Liver (tissue), 9 donors: ENCODE measurements around the gene AP4B1. TPM values are rescaled to one million over a fixed set of nuclear protein-coding genes. Genes with fewer than 3 reads are reported as not detected.

ENCODE experiments used
- DNase-seq: peaks from one replicate; pipeline ENCODE4 v3.0.0-alpha.2; 2017; ENCODE audit warnings: low spot score
- H3K27ac ChIP-seq, 2 donors: one replicate each; pipeline ENCODE4 v1.7.0; 2013; ENCODE audit warnings: inconsistent platforms in 2 of 2, low read length in 2 of 2, control low read depth in 1 of 2, low read depth in 1 of 2, mild to moderate bottlenecking in 1 of 2
- H3K27me3 ChIP-seq, 4 donors: one replicate each; pipeline versions ENCODE4 v1.6.1 to v1.7.0; 2013; ENCODE audit warnings: low read length in 3 of 4, inconsistent platforms in 1 of 4, mild to moderate bottlenecking in 1 of 4, moderate library complexity in 1 of 4; ENCODE audit not compliant: control insufficient read depth in 4 of 4, insufficient read depth in 4 of 4
- H3K36me3 ChIP-seq, 4 donors: one replicate each; pipeline versions ENCODE4 v1.6.1 to v1.7.0; 2013; ENCODE audit warnings: low read length in 3 of 4, mild to moderate bottlenecking in 3 of 4, low read depth in 1 of 4, moderate library complexity in 1 of 4; ENCODE audit not compliant: control insufficient read depth in 4 of 4, insufficient read depth in 3 of 4
- H3K4me1 ChIP-seq, 4 donors: one replicate each; pipeline versions ENCODE4 v1.6.1 to v1.7.0; 2013; ENCODE audit warnings: low read length in 3 of 4, mild to moderate bottlenecking in 3 of 4, moderate library complexity in 1 of 4; ENCODE audit not compliant: control insufficient read depth in 4 of 4, insufficient read depth in 4 of 4
- H3K4me3 ChIP-seq, 3 donors: one replicate each; pipeline versions ENCODE4 v1.6.1 to v1.7.0; 2013; ENCODE audit warnings: low read length in 3 of 3, control low read depth in 1 of 3, low read depth in 1 of 3, mild to moderate bottlenecking in 1 of 3
- H3K9ac ChIP-seq, 2 donors: one replicate each; pipeline ENCODE4 v1.7.0; 2013; ENCODE audit warnings: low read length in 2 of 2, mild to moderate bottlenecking in 2 of 2, moderate library complexity in 2 of 2, control low read depth in 1 of 2, low read depth in 1 of 2
- H3K9me3 ChIP-seq, 4 donors: one replicate each; pipeline versions ENCODE4 v1.6.1 to v1.7.0; 2013; ENCODE audit warnings: low read length in 3 of 4; ENCODE audit not compliant: control insufficient read depth in 4 of 4
- ATF3 ChIP-seq: IDR thresholded peaks from 2 replicates; pipeline ENCODE4 v1.6.1; 2016; ENCODE audit warnings: antibody characterized with exemption
- CTCF ChIP-seq: fragments of 150-350 bp; IDR thresholded peaks from 2 replicates; pipeline ENCODE4 v1.5.1; 2017; ENCODE audit warnings: improper control_type of control experiment, low read depth, low read length; ENCODE audit not compliant: missing input control
- EGR1 ChIP-seq, 2 donors: IDR thresholded peaks; 2 replicates each; pipeline ENCODE4 v1.6.1; 2016 to 2018; ENCODE audit warnings: antibody characterized with exemption in 2 of 2, low read depth in 2 of 2
- FOXA1 ChIP-seq: IDR thresholded peaks from 2 replicates; pipeline ENCODE4 v1.6.1; 2016; ENCODE audit warnings: antibody characterized with exemption
- GABPA ChIP-seq, 2 donors: IDR thresholded peaks in 1 of 2; conservative IDR thresholded peaks in 1 of 2; 2 replicates each; pipeline ENCODE4 v1.6.1; 2016; ENCODE audit warnings: antibody characterized with exemption in 2 of 2, mild to moderate bottlenecking in 1 of 2, moderate library complexity in 1 of 2
- HNF4A ChIP-seq, 2 donors: conservative IDR thresholded peaks; 2 replicates each; pipeline ENCODE4 v1.6.1; 2016; ENCODE audit warnings: antibody characterized with exemption in 2 of 2, mild to moderate bottlenecking in 2 of 2
- JUND ChIP-seq, 2 donors: IDR thresholded peaks; 2 replicates each; pipeline ENCODE4 v1.6.1; 2016; ENCODE audit warnings: antibody characterized with exemption in 2 of 2
- MAX ChIP-seq: IDR thresholded peaks from 2 replicates; pipeline ENCODE4 v1.6.1; 2016; ENCODE audit warnings: antibody characterized with exemption
- NR2F2 ChIP-seq: IDR thresholded peaks from 2 replicates; pipeline ENCODE4 v1.6.1; 2016; ENCODE audit warnings: antibody characterized with exemption
- RAD21 ChIP-seq, 2 donors: IDR thresholded peaks; 2 replicates each; pipeline ENCODE4 v1.6.1; 2016; ENCODE audit warnings: antibody characterized with exemption in 2 of 2, mild to moderate bottlenecking in 2 of 2
- RXRA ChIP-seq, 2 donors: IDR thresholded peaks; 2 replicates each; pipeline ENCODE4 v1.6.1; 2017 to 2018; ENCODE audit warnings: antibody characterized with exemption in 2 of 2, mild to moderate bottlenecking in 1 of 2
- SP1 ChIP-seq: IDR thresholded peaks from 2 replicates; pipeline ENCODE4 v1.6.1; 2018; ENCODE audit warnings: antibody characterized with exemption, mild to moderate bottlenecking
- TAF1 ChIP-seq: conservative IDR thresholded peaks from 2 replicates; pipeline ENCODE4 v1.6.1; 2016; ENCODE audit warnings: antibody characterized with exemption, mild to moderate bottlenecking
- WGBS: extraction: QIAGEN DNeasy Blood & Tissue Kit; methylation state at CpG from one replicate; pipeline ENCODE4 v1.1.7; 2013; 5-methylcytosine and 5-hydroxymethylcytosine counted together
- polyA plus RNA-seq, 2 donors: library from polyadenylated mRNA; stranded (reverse) in 1 of 2; unstranded in 1 of 2; fragments of 200-250 nt in 1 of 2; fragments of >200 nt in 1 of 2; fragmentation: Nextera tagmentation in 1 of 2; extraction: Ambion mirVana in 1 of 2; gene quantifications; one replicate each; pipeline versions ENCODE4 v1.2.1 to v1.2.3, GENCODE V29; 2013 to 2015
- total RNA-seq, 2 donors: library from RNA; depleted of rRNA; stranded (reverse); fragments of >200 nt; gene quantifications; one replicate each; pipeline ENCODE4 v1.2.3, GENCODE V29; 2014
- donor health status: healthy.
- donor health status: healthy.
- donor health status: healthy.
- donor health status: healthy.
- donor health status: healthy.

The AP4B1 gene
- total and polyA plus RNA-seq, 4 donors = 4.3 to 10.6 (median 7.0) TPM

GRCh38 chr1:113893267-113893666 is 11.3 kb downstream of the AP4B1 start:
- Histone ChIP-seq H3K27ac (no peak overlapping the region), H3K9ac (no peak overlapping the region), H3K4me1 (no peaks in the 10 kb centered on the region), H3K4me3 (no peak overlapping the region), H3K9me3 (no peaks in the 10 kb centered on the region), H3K27me3 (no peaks in the 10 kb centered on the region), H3K36me3 (peaks cover 6 to 28% (median 21%) of the 10 kb centered on the region in 4 donors)
- TF ChIP-seq HNF4A (conservative IDR thresholded peaks at IDR 0.05) (no peak), FOXA1 (no peak), GABPA (IDR thresholded peaks at IDR 0.05 in 1 of 2, conservative IDR thresholded peaks at IDR 0.05 in 1 of 2) (no peak), NR2F2 (no peak), RAD21 (IDR thresholded peaks at IDR 0.05) (no peak), EGR1 (IDR thresholded peaks at IDR 0.05; ENCODE audit: low read depth in 2 of 2) (no peak), TAF1 (no peak)
- WGBS = 94% methylated on average over 3 of the region's 3 CpGs
- no peak for DNase-seq

GRCh38 chr1:113891631-113892220 is 12.9 kb downstream of the AP4B1 start:
- no peak for TF ChIP-seq RAD21 (IDR thresholded peaks at IDR 0.05)
- no peak for TF ChIP-seq MAX
- no peak overlapping the region for H3K9ac ChIP-seq
- no peaks in the 10 kb centered on the region for H3K27me3 ChIP-seq
- no peak overlapping the region for H3K4me3 ChIP-seq
- 92% methylated on average over 11 of the region's 11 CpGs for WGBS
- H3K9me3 ChIP-seq = no peaks in the 10 kb centered on the region
- no peak for DNase-seq
- no peaks in the 10 kb centered on the region for H3K4me1 ChIP-seq
- H3K27ac ChIP-seq = no peak overlapping the region
- H3K36me3 ChIP-seq = peaks cover 3 to 20% (median 12%) of the 10 kb centered on the region in 4 donors

- Histone ChIP-seq H3K27ac (no peak overlapping the region), H3K9me3 (no peaks in the 10 kb centered on the region), H3K36me3 (peaks cover 0 to 13% (median 7%) of the 10 kb centered on the region in 4 donors), H3K9ac (no peak overlapping the region), H3K4me3 (no peak overlapping the region), H3K27me3 (no peaks in the 10 kb centered on the region), H3K4me1 (no peaks in the 10 kb centered on the region)
- TF ChIP-seq TAF1 (no peak), CTCF (no peak), SP1 (no peak), GABPA (IDR thresholded peaks at IDR 0.05 in 1 of 2, conservative IDR thresholded peaks at IDR 0.05 in 1 of 2) (no peak), EGR1 (IDR thresholded peaks at IDR 0.05; ENCODE audit: low read depth in 2 of 2) (no peak), RAD21 (IDR thresholded peaks at IDR 0.05) (no peak), FOXA1 (no peak), HNF4A (conservative IDR thresholded peaks at IDR 0.05) (no peak), JUND (IDR thresholded peaks at IDR 0.05) (no peak), ATF3 (no peak), RXRA (IDR thresholded peaks at IDR 0.05) (no peak)
- no peak for DNase-seq
- 46% methylated on average over 2 of the region's 2 CpGs for WGBS
Observed at GRCh38 chr1:113890816-113891215, 13.8 kb downstream of the AP4B1 start.
